Lower leg skin (tissue), 4 donors: ENCODE data around the gene SIRPA. TPM values are rescaled to one million over a fixed set of nuclear protein-coding genes. Genes with fewer than 3 reads are reported as not detected.
A peak's percentile ranks its signal among the peaks of the same experiment; 100 is the strongest.

Source experiments
- DNase-seq, 2 donors: peaks; one replicate each; pipeline ENCODE4 v3.0.0-alpha.2; 2019; ENCODE audit warnings: low spot score in 2 of 2
- H3K4me3 ChIP-seq: fragments of 200-600 bp; sonication (generic); 2 replicates; pipeline ENCODE4 v1.5.1; 2017; ENCODE audit warnings: mild to moderate bottlenecking, low read depth; ENCODE audit not compliant: poor library complexity, severe bottlenecking
- CTCF ChIP-seq, 3 donors: fragments of 450-650 bp; IDR thresholded peaks; one replicate each; pipeline ENCODE4 v1.5.1; 2016; ENCODE audit warnings: antibody characterized with exemption in 3 of 3, mild to moderate bottlenecking in 3 of 3, moderate library complexity in 2 of 3
- POLR2A ChIP-seq, 2 donors: fragments of 450-650 bp; IDR thresholded peaks; one replicate each; pipeline ENCODE4 v1.6.1; 2016 to 2017; ENCODE audit warnings: antibody characterized with exemption in 2 of 2, mild to moderate bottlenecking in 1 of 2, moderate library complexity in 1 of 2
- WGBS, 2 donors: methylation state at CpG; one replicate each; pipeline ENCODE4 v1.1.5; 2018; 5-methylcytosine and 5-hydroxymethylcytosine counted together
- intact Hi-C: fragments of 100-400 bp; cut with DNase I; formaldehyde crosslinking; loops from one replicate; pipeline ENCODE4 v1.15.0; 2023; ENCODE audit warnings: low total_unique reads
- total RNA-seq, 4 donors: library from RNA; depleted of rRNA; stranded (reverse); fragments of >200 nt; gene quantifications; one replicate each; pipeline ENCODE4 v1.1.0, GENCODE V29; 2016

Gene SIRPA
- total RNA-seq, 4 donors from 2014 or later = 29.3 to 55.0 (median 44.1) TPM

GRCh38 chr20:1896484-1897258, 1.5 kb downstream of the SIRPA start:
- intact Hi-C loops = no loop called here

GRCh38 chr20:1897541-1897940, 2.3 kb downstream of the SIRPA start:
- TF ChIP-seq CTCF (IDR thresholded peaks at IDR 0.05) = no peak
- no peak for TF ChIP-seq POLR2A (IDR thresholded peaks at IDR 0.05)
- intact Hi-C loops = no loop called here
- no peak overlapping the region for H3K4me3 ChIP-seq
- WGBS, 2 donors = 23 to 46% methylated on average over 2 of the region's 2 CpGs
- peak; percentile 79 to 92 for DNase-seq

More at GRCh38 chr20:1896484-1897258, 1.5 kb downstream of the SIRPA start:
- TF ChIP-seq POLR2A (IDR thresholded peaks at IDR 0.05) (no peak), CTCF (IDR thresholded peaks at IDR 0.05) (no peak)
- DNase-seq = no peak
- WGBS, 2 donors = 49 to 55% methylated on average over 12 of the region's 12 CpGs
- H3K4me3 ChIP-seq = no peak overlapping the region

GRCh38 chr20:1897965-1898464, 2.8 kb downstream of the SIRPA start:
- intact Hi-C loops = no loop called here
- H3K4me3 ChIP-seq = no peak overlapping the region
- 35 to 42% methylated on average over 11 of the region's 11 CpGs for WGBS, 2 donors

GRCh38 chr20:1898482-1899240, 3.5 kb downstream of the SIRPA start:
- DNase-seq = no peak
- TF ChIP-seq CTCF (IDR thresholded peaks at IDR 0.05) = no peak
- no peak for TF ChIP-seq POLR2A (IDR thresholded peaks at IDR 0.05)
- H3K4me3 ChIP-seq = no peak overlapping the region
- 58 to 75% methylated on average over 15 of the region's 15 CpGs for WGBS, 2 donors
- intact Hi-C loops = no loop called here

More at GRCh38 chr20:1897965-1898464, 2.8 kb downstream of the SIRPA start:
- TF ChIP-seq POLR2A (IDR thresholded peaks at IDR 0.05) (no peak), CTCF (IDR thresholded peaks at IDR 0.05) (no peak)
- DNase-seq = no peak

- 73 to 74% methylated on average over 6 of the region's 6 CpGs for WGBS, 2 donors
These were observed 4.0 kb downstream of the SIRPA start for GRCh38 chr20:1899241-1899525.

More at GRCh38 chr20:1899241-1899525, 4.0 kb downstream of the SIRPA start:
- no peak for TF ChIP-seq CTCF (IDR thresholded peaks at IDR 0.05)
- TF ChIP-seq POLR2A (IDR thresholded peaks at IDR 0.05) = no peak
- intact Hi-C loops = no loop called here
- no peak for DNase-seq
- no peak overlapping the region for H3K4me3 ChIP-seq
